Muscle of back (tissue), 11 donors: ENCODE measurements around the gene KCNIP1. TPM values are rescaled to one million over a fixed set of nuclear protein-coding genes. Genes with fewer than 3 reads are reported as not detected.

Experiments used
- DNase-seq, 3 donors: peaks; one replicate each; pipeline versions ENCODE4 v3.0.0 to v3.0.0-alpha.2; 2013
- polyA plus RNA-seq, 10 donors: library from polyadenylated mRNA; unstranded; fragments of 120-200 nt; gene quantifications; one replicate each; pipeline ENCODE4 v1.2.1, GENCODE V29; 2013; ENCODE audit not compliant: insufficient read length in 10 of 10

KCNIP1 gene
- polyA plus RNA-seq, 10 donors: 3.3 to 5.9 (median 5.1) TPM

- DNase-seq: peak; percentile 41 to 78 (median 78)
These were observed 93.4 kb downstream of the KCNIP1 start for GRCh38 chr5:170597109-170597751.

DNA sequence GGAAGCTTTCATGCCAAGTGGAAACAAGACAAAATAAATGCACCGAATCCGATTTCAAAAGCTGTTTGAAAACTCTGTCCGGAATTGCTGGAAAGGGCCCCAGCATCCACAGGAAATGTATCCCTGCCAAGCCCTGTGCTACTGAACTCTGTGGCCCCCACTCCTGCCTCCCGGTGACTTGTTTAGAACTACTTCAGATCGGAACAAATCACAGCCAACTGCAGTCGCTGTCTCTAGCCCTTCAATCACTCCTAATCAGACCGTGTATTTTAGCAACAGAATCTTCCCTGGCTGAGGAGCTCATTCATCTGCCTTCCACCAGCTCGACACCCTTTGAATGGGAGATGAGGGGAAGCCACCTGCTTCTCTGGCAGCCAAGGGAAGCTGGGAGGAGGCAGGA lies 94.1 kb downstream of the KCNIP1 start:
- DNase-seq: peak; percentile 36 to 82 (median 56)

DNA sequence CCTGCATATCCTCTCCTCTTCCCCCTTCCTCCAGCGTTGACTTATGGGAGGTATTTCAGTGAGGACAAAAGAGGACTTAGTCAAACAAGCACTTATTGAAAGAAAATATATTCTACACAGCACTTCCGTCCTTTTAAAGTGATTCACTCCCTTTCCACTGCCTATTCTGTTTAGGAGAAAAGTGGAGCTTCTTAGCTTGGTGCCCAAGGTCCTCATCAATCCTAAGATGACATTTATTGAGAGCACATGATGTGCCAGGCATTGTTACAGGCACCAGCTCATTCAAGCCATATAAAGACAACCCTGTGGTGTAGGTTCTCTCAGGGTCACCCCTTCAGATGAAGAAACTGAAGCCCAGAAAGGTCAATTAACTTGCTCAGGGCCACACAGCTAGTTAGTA lies 95.9 kb downstream of the KCNIP1 start:
- DNase-seq: no peak

DNA sequence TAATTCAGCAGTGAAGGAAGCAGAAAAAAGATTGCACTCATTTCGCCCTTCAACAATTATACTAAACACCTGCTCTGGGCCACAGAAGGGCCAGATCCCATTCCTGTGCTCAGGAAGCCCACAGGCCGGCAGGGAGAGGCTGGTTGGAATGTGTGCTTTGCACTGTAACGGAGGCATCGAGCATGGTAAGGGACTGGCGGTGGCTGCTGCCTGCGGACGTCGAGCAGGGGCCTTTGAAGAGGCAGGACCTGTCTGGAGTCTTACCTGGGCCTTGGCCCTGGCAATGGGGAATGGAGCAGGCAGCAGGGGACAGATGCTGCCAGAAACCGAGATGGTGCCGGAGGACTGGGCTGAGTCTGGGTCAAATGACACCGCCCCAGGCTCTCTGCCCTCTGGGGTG lies 97.8 kb downstream of the KCNIP1 start:
- DNase-seq: no peak

- no peak for DNase-seq
These were observed 99.3 kb downstream of the KCNIP1 start for GRCh38 chr5:170603109-170603508.

DNA sequence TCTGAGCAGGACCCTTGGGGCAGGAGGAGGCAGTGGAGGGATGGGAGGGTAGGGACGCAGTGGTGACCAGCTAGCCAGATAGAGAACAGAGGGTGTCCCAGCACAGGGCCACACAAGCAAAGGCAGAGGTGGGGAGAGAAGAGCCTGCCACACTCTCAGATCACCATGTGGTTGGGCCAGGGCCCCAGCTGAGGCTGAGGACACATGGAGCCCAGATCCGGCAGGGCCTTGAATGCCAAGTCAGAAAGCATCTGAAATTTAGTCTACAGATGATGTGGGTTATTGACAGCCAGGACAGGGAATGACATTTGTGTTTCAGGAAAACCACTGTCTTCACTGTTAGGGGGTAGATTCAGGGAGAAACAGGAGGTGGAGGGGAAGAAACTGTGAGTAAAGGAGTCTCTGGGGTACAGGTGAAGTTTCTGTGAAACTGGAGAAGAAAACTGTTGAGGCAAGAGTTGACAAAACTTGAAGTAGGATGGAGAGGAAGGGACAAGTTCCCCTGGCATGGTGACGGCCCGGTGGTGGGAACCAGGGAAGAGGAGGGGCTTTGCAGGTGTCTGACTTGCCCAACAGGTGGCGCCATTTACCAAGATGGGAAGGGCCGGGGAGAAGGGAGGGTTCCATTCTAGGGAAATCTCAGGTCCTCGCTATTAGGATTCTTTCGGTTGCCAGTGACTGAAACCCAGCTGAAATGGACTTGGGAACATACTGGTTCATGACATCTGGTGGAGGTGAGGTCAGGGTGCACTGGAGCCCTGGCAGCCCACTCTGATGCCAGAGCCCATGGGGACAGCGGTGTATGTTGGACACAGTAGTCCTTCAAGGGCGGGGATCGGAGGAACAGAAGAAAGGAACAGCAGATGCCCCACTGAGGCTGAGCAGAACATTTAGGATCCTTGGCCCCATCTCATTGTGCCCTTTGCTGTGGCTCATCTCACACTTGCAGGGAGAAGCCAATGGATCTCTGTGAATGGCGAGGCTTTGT lies 100.1 kb downstream of the KCNIP1 start:
- DNase-seq: peak in 2 of 3 donors; percentile 50 to 58

DNA sequence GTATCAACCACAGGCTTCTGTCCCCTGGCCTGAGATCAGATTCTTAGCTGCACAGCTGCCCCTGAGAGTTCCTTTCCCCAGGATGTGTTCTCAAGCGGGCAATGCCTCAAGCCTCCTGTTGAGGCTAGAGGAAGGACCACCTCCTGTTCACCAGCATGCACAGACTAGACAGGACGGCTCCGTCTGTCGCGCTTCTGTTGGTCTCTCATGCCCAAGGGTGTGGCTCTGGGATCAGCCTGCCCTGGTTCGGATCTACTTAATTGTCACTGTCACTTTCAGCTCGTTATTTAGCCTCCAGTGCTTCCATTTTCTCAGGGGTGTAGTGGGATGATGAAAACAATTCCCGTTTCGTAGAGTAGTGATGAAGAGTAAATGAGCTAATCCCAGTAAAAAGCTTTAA lies 103.1 kb downstream of the KCNIP1 start:
- DNase-seq: no peak

DNA sequence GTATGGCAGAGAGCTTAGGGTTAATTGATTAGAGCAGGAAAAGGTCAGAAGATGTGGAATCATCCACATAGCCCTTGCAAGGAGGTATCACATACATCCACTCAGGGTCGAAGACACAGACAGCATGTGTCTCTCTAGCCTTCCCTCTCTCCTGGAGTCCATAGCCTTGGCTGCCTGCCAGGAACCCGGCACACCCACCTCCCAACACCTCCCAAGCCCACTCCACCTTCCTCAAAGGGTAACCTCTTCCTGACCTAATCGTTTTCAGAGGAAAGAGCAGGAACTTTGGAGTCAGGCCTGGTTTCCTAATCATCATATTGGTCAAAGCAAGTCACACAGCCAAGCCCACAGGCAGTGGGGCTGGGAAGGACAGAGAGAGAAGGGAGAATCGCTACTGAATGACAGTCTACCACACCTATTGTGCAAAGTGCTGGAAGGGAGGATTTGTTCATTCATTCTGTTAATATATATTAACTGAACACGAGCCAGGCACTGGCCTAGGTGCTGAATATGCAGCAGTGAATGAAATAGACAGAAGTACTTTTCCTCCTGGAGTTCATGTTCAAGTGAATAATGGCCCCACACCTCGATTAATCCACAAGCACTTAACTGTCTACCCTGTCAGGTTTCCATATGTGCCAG lies 107.8 kb downstream of the KCNIP1 start:
- peak in 1 of 3 donors; percentile 22 for DNase-seq

- no peak for DNase-seq
These were observed 108.4 kb downstream of the KCNIP1 start for GRCh38 chr5:170612256-170612678.

- no peak for DNase-seq
These were observed 110.3 kb downstream of the KCNIP1 start for GRCh38 chr5:170614065-170614490.

- DNase-seq: no peak
These were observed 110.9 kb downstream of the KCNIP1 start for GRCh38 chr5:170614720-170615119.

- no peak for DNase-seq
These were observed 114.0 kb downstream of the KCNIP1 start for GRCh38 chr5:170617533-170618490.

GRCh38 chr5:170619869-170620268 lies 116.0 kb downstream of the KCNIP1 start:
- no peak for DNase-seq

- no peak for DNase-seq
These were observed 119.1 kb downstream of the KCNIP1 start for GRCh38 chr5:170622933-170623332.

DNA sequence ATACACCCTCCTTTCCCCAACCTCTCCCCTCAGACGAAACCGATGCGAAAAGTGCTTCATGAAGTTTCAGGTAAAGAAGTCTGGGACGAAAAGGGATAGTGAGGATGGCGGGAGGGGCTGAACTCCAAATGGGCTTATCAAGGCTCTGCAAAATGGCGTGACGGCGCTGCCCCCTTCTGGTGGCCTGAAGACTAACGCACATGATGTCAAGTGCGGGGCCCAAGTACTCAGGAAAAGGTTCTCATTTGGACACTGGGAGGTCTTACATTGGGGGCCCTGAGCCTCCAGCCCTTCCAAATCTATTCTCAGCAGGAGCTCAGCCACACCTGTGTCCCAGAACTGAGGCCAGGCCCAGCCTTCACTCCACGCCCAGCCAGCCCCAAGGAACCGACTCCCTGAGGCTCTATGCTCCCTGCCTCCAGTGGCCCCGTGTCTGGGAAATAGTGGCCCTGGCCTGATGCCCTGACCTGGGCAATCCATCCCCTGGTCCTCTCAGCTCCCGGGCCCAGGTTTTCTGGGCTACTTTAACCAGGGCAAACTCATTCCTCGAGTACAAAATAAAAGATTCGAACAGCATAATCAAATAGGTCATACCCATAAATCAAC lies 119.9 kb downstream of the KCNIP1 start:
- DNase-seq: peak in 2 of 3 donors; percentile 54 to 63

- DNase-seq: no peak
These were observed 121.7 kb downstream of the KCNIP1 start for GRCh38 chr5:170625221-170626165.

GRCh38 chr5:170626507-170627150 lies 122.8 kb downstream of the KCNIP1 start:
- DNase-seq: no peak

DNA sequence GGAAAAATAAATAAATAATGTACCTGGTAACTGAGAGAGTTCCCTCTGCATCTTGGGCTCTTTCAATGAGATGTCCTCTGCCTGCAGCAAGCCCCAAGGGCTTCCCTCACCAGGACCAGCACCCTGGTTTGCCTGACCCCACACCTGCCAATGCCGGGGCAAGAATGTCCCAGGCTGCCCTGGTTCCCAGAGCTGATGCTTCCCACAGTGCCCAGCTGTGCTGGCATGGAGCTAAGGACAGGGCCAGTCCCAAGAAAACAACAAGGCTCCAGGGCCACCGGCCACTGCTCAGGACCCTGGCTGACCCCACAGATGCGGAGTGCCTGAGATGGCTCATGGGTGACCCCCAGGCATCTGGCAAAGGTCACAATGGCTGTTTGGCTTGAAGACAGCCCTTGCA lies 123.5 kb downstream of the KCNIP1 start:
- no peak for DNase-seq

- DNase-seq: no peak
These were observed 124.2 kb downstream of the KCNIP1 start for GRCh38 chr5:170628028-170628427.
